Heart left ventricle (tissue), 13 donors: ENCODE measurements around the gene DENND5A.

Experiments used
- POLR2A ChIP-seq, 2 donors: fragments of 450-650 bp; IDR thresholded peaks; one replicate each; pipeline ENCODE4 v1.6.1; 2017; ENCODE audit warnings: antibody characterized with exemption in 2 of 2, mild to moderate bottlenecking in 2 of 2, moderate library complexity in 2 of 2
- TF ChIP-seq, protein P1 (sequence below), 12 donors: fragments of 200-600 bp; sonication (generic) in 4 of 12; IDR thresholded peaks; one replicate each; pipeline versions ENCODE4 v1.5.0 to v1.8.0; 2018 to 2022; ENCODE audit warnings: antibody characterized with exemption in 12 of 12, mild to moderate bottlenecking in 5 of 12
- donor health status: ischemic (EF 13 %, LVEDD 7.1; RV severe dilation, severe dysfunction).
- donor health status: DM: no; HTN: yes; CAD: no.
- donor health status: DM: no; HTN: no; CAD: no.
- donor health status: ischemic (EF 25% LVEDD 6.9; RV normal size, moderate dysfunction).
- donor health status: ischemic (EF 25% LVEDD 5.7; RV mildly dilated, moderate dysfunction).
- donor health status: ischemic (EF 35%, LVEDD 5.7; RV mildly dilated, moderate dysfunction).
- donor health status: nonischemic (EF 11% LVEDD 7.7; RV severe dilation, severe dysfunction).
- donor health status: DM: yes; HTN: yes; CAD: no.
- donor health status: PGD.
- donor health status: ischemic (EF 29% LVEDD 5.4; RV normal size, mild dysfunction).
- donor health status: nonischemic (EF 23%, LVEDD 6.1; RV moderate dilation, normal function).

DNA sequence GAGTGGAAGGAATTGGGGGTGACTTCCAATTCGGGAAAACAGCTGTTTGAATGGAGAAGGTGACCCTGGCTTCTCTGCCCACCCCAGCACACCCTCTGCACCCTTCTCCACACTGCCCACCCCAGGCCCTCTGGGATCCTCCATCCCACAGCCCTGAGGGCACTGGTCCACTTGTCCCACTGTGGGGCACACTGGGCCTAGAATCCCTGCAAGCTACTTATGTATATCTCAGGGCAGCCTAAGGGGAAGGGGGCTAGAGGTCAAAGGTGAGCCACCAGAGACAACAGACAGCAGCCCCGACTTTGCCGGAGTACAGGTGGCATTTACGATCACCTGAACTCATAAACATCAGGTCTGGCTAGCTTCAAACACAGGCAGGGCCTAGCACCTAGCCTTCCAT lies 173.1 kb downstream of the DENND5A start:
- no peak for TF ChIP-seq POLR2A (IDR thresholded peaks at IDR 0.05)
- TF ChIP-seq, protein P1, sequence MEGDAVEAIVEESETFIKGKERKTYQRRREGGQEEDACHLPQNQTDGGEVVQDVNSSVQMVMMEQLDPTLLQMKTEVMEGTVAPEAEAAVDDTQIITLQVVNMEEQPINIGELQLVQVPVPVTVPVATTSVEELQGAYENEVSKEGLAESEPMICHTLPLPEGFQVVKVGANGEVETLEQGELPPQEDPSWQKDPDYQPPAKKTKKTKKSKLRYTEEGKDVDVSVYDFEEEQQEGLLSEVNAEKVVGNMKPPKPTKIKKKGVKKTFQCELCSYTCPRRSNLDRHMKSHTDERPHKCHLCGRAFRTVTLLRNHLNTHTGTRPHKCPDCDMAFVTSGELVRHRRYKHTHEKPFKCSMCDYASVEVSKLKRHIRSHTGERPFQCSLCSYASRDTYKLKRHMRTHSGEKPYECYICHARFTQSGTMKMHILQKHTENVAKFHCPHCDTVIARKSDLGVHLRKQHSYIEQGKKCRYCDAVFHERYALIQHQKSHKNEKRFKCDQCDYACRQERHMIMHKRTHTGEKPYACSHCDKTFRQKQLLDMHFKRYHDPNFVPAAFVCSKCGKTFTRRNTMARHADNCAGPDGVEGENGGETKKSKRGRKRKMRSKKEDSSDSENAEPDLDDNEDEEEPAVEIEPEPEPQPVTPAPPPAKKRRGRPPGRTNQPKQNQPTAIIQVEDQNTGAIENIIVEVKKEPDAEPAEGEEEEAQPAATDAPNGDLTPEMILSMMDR (IDR thresholded peaks at IDR 0.05): no peak
